ENCODE data around the gene CALY. TPM values are rescaled to one million over a fixed set of nuclear protein-coding genes. Genes with fewer than 3 reads are reported as not detected.

Gene CALY
- total RNA-seq, 1 donor from 2014 or later, result not detected

- DNase-seq, result no peak
- TF ChIP-seq CTCF (IDR thresholded peaks at IDR 0.05), result no peak
- Mint-ChIP-seq H3K4me3 (no peak overlapping the region), H3K9me3 (no peaks in the 10 kb centered on the region), H3K36me3 (ENCODE audit: low read depth) (no peaks in the 10 kb centered on the region), H3K27me3 (no peaks in the 10 kb centered on the region), H3K4me1 (peaks cover 11% of the 10 kb centered on the region), H3K27ac (no peak overlapping the region)
- no peak for ATAC-seq (ENCODE audit: low read depth)
- ChIA-PET CTCF (no interaction called here), POLR2A (no interaction called here)
- intact Hi-C loops (cut with micrococcal nuclease), result no loop called here
Observed at GRCh38 chr10:133355266-133355665, 18.6 kb upstream of the CALY start.

- TF ChIP-seq CTCF (IDR thresholded peaks at IDR 0.05), result no peak
- peaks cover 7% of the 10 kb centered on the region for H3K4me1 Mint-ChIP-seq
- ATAC-seq (ENCODE audit: low read depth), result no peak
- H3K4me3 Mint-ChIP-seq, result no peak overlapping the region
- intact Hi-C loops (cut with micrococcal nuclease), result no loop called here
- no peak for DNase-seq
- H3K27ac Mint-ChIP-seq, result no peak overlapping the region
- H3K9me3 Mint-ChIP-seq, result no peaks in the 10 kb centered on the region
- ChIA-PET CTCF (no interaction called here), POLR2A (no interaction called here)
- H3K36me3 Mint-ChIP-seq (ENCODE audit: low read depth), result no peaks in the 10 kb centered on the region
- H3K27me3 Mint-ChIP-seq, result no peaks in the 10 kb centered on the region
Observed at GRCh38 chr10:133354672-133355240, 18.1 kb upstream of the CALY start.

- POLR2A ChIA-PET, result interaction anchor here (0.5 to 1.2 kb wide), 2 partner anchors 18 to 26 kb away, joined by 4 read pairs; no protein-coding TSS in a partner anchor
- Mint-ChIP-seq H3K4me1 (peaks cover 7% of the 10 kb centered on the region), H3K27ac (no peak overlapping the region), H3K27me3 (peaks cover 3% of the 10 kb centered on the region), H3K4me3 (no peak overlapping the region), H3K9me3 (no peaks in the 10 kb centered on the region), H3K36me3 (ENCODE audit: low read depth) (no peaks in the 10 kb centered on the region)
- TF ChIP-seq CTCF (IDR thresholded peaks at IDR 0.05), result no peak
- ATAC-seq (ENCODE audit: low read depth), result no peak
- no peak for DNase-seq
- CTCF ChIA-PET, result no interaction called here
- intact Hi-C loops (cut with micrococcal nuclease), result no loop called here
Observed at GRCh38 chr10:133353988-133354605, 17.4 kb upstream of the CALY start.

- Mint-ChIP-seq H3K27me3 (peaks cover 4% of the 10 kb centered on the region), H3K27ac (no peak overlapping the region), H3K36me3 (ENCODE audit: low read depth) (no peaks in the 10 kb centered on the region), H3K4me1 (peaks cover 7% of the 10 kb centered on the region), H3K9me3 (no peaks in the 10 kb centered on the region), H3K4me3 (no peak overlapping the region)
- DNase-seq, result no peak
- ChIA-PET CTCF (no interaction called here), POLR2A (interaction anchor here (0.5 to 1.2 kb wide), 3 partner anchors 19 to 38 kb away, joined by 3 to 4 read pairs (median 4); no protein-coding TSS in a partner anchor)
- TF ChIP-seq CTCF (IDR thresholded peaks at IDR 0.05), result no peak
- no peak for ATAC-seq (ENCODE audit: low read depth)
- intact Hi-C loops (cut with micrococcal nuclease), result no loop called here
Observed at GRCh38 chr10:133353202-133353959, 16.7 kb upstream of the CALY start.
